Measurements from ENCODE around the gene NGLY1.

The NGLY1 gene

GRCh38 chr3:25711090-25711489, 72.2 kb downstream of the NGLY1 start:
- no peak for DNase-seq (ENCODE audit: low read depth)

DNA sequence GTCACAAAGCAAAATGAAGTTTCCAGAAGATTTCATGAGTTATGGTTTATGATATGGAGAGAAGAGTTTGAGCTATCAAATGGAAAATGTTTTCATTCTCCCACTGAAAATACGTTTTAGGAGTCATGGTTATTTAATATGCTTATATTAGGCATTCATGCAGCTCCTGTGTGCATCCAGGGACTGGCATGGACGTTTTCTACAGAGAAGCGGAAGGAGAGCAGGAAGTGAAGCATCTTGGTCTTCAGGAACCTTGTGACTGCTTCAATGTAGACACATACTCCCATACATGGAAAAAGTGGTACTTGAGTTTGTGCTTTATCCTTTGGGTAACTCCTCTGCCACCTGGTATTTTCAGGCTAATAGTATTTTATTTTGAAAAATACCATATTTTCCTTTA, 75.2 kb downstream of the NGLY1 start:
- no peak for DNase-seq (ENCODE audit: low read depth)

- DNase-seq (ENCODE audit: low read depth): no peak
Observed at GRCh38 chr3:25707268-25707926, 75.8 kb downstream of the NGLY1 start.

- no peak for DNase-seq (ENCODE audit: low read depth)
Observed at GRCh38 chr3:25706213-25706612, 77.0 kb downstream of the NGLY1 start.

DNA sequence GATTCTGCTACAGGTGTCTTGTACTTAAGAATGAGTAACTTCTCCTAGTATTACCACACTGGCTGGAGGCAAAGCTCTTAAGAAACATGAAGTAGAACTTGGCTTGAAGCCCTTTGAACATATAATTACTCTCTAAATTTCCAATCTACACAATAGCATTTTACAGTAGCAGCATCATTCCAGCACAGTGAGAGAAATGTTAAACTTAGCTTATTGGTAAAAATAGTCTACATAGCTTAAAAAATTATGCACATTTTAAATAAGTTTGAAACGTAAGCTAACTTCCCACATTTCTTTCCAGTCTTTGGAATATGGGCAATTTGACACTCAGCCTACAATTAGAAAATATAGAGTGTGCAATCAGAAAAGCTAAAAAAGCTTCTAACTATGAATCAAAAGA, 85.7 kb downstream of the NGLY1 start:
- DNase-seq (ENCODE audit: low read depth): no peak

DNA sequence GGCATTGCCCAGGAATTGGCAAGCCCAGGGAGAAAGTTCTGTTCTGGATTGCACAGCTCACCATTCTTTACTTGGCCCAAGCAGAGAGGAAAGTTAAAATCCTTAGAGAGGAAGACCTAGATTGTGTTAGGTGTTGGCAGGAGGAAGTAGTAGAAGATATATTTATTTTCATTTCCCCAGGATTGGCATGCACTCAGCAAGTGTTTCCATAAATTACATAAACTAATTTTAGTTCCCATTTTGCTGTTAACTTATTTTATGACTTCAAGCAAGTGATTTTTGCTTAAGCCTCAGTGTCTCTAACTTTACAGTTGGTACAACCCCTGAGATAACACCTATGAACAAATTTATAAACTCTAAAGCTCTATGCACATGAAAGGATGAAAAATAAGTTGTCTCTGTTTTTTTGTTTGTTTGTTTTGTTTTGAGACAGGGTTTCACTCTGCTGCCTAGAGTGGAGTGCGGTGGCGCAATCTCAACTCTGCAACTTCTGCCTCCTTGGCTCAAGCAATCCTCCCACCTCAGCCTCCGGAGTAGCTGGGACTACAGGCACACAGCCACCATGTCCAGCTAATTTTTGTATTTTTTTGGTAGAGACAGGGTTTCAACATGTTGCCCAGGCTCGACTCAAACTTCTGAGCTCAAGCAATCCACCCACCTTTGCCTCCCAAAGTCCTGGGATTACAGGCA, 87.4 kb downstream of the NGLY1 start:
- no peak for DNase-seq (ENCODE audit: low read depth)

DNA sequence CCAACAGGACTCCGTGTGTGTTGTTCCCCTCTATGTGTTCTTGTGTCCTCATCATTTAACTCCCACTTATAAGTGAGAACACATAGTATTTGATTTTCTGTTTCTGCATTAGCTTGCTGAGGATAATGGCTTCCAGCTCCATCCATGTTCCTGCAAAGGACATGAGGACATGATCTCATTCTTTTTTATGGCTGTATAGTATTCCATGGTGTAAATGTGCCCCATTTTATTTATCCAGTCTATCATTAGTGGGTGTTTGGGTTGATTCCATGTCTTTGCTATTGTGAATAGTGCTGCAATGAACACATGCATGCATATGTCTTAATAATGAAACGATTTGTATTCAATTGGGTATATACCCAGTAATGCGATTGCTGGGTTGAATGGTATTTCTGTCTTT, 90.0 kb downstream of the NGLY1 start:
- no peak for DNase-seq (ENCODE audit: low read depth)

DNA sequence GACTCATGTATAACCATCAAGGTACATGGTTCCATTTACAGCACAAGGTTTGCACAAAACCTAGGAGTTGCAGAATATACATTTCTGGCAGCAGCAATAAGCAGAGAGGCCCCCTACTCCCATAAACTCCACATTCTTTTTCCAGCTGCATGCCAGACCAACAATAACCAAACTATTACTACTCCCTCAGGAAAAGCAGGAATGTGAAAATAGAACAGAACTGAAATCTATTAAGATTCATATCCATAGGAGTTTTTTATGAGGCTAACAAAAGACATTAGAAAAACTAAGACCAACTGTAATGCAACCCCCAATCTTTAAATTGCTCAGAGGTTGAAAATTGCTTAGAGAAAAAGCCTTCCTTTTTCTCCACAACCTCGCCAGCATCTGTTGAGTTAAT, 90.9 kb downstream of the NGLY1 start:
- DNase-seq (ENCODE audit: low read depth): no peak

- DNase-seq (ENCODE audit: low read depth): no peak
Observed at GRCh38 chr3:25690768-25691533, 92.3 kb downstream of the NGLY1 start.

DNA sequence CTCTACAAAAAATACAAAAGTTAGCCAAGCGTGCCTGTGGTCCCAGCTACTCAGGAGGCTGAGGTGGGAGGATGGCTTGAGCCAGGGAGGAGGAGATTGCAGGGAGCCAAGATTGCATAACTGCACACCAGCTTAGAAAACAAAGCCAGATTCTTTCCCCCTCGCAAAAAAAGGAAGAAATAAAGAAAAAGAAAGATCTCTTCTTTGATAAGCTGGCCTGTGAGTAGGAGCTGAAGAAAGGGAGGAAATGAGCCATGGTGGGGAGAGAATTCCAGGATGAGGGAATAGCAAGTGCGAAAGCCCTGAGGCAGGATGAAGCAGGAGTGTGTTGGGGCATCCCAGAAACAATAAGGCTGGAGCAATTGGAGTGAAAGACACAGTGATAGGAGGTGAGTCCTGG, 94.0 kb downstream of the NGLY1 start:
- no peak for DNase-seq (ENCODE audit: low read depth)

DNA sequence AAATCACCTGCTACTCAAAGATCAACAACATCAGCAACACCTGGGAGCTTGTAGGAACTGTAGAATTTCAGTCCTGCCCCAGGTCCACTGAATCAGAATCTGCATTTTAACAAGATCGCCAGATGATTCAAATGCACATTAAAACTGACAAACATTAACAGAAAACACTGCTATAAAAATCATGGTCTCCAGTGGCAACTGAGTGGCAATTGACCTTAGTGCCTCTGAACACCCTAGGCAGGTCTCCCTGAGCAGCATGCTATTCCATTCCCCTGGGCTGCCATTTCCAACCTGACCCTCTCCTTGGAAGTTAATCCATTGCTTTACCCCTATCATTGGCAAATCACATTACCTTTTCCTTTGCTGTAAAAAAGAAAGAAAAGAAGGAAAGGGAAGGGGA, 95.5 kb downstream of the NGLY1 start:
- DNase-seq (ENCODE audit: low read depth): no peak

- DNase-seq (ENCODE audit: low read depth): no peak
Observed at GRCh38 chr3:25686766-25687165, 96.5 kb downstream of the NGLY1 start.

GRCh38 chr3:25683882-25684281, 99.4 kb downstream of the NGLY1 start:
- DNase-seq (ENCODE audit: low read depth): no peak

DNA sequence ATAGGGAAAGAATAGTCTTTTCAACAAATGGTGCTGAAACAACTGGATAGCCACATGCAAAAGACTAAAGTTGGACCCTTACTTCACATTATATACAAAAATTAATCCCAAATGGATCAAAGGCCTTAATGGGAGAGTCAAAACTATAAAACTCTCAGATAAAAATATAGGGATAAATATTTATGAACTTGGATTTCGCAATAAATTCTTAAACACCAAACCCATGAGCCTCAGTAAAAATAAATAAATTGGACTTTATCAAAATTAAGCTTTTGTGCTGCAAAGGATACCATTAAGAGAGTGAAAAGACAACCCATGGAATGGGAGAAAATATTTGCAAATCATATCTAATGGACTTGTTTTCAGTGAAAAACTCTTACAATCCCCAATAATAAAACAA, 99.8 kb downstream of the NGLY1 start:
- no peak for DNase-seq (ENCODE audit: low read depth)

DNA sequence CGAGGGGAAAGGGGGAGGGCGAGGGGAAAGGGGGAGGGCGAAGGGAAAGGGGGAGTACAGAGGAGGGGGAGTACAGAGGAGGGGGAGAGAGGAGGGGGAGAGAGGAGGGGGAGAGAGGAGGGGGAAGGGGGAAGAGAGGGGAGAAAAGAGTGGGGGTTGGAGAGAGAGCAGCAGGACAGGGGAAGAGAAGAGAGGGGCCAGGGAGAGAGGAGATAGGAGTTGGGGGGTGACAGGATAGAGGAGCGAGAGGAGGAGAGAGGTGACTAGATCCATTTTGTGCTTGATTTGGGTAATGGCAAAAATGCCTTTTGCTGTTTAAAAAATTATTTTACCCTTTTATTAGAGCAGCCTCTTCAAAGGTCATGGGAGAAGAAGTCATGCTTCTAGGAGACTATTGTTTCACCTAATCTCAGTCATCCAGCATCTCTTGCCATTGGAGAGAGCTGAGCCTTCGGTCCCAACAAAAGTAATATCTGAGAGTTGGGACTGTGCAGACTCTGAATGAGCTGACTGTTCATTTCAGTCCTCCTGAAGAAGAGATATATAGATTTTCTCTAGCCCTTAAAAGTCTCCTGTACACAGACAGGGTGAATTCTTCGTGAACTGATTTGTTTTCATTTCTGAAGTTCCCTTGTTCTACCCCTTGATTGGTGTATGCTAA, 103.5 kb downstream of the NGLY1 start:
- no peak for DNase-seq (ENCODE audit: low read depth)

- DNase-seq (ENCODE audit: low read depth): no peak
Observed at GRCh38 chr3:25679166-25679565, 104.1 kb downstream of the NGLY1 start.

DNA sequence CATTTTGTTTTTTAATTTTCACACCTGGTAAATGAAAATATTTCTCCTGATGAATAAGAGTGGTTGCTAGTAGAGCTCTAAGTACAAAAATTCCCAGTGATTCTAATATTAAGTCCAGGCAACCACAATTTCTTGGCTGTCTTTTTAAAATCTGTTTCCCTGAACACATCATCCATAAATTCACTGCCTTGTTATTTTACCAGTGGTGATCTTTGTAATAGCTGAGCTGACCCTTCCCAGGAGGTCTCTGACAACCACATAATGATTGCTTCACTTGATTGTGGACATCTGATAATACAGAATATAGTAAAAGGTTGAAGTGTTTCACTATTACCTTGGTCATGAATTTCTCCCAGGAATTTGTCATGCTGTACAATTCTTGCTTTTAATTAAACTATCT, 104.7 kb downstream of the NGLY1 start:
- peak; percentile 9 for DNase-seq (ENCODE audit: low read depth)

GRCh38 chr3:25677121-25677520, 106.1 kb downstream of the NGLY1 start:
- DNase-seq (ENCODE audit: low read depth): no peak

DNA sequence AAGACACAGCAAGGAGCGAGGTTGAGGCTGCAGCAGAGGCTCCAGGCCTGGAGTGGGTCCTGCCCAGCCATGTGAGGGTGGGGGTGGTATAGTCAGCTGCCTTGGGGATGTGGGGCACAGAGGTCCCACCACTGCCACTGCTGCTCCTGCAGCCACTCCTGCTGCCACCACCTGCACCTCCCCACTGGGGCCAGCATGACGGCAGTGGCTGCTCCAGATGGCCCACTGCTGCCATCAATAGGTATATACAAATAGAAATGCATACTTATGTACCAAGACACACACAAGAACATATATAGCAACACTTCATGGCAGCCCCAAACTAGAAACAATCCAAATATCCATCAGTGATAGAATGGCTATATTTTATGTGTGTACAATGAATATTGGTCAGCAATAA, 108.6 kb downstream of the NGLY1 start:
- no peak for DNase-seq (ENCODE audit: low read depth)

- DNase-seq (ENCODE audit: low read depth): no peak
Observed at GRCh38 chr3:25673738-25674298, 109.4 kb downstream of the NGLY1 start.
